Muscle of leg (tissue), 11 donors: Measurements from ENCODE around the gene DCAF11. TPM values are rescaled to one million over a fixed set of nuclear protein-coding genes. Genes with fewer than 3 reads are reported as not detected.

ENCODE experiments used
- DNase-seq: peaks from one replicate; pipeline ENCODE4 v3.0.0; 2013
- H3K27ac ChIP-seq: one replicate; pipeline ENCODE4 v1.5.1; 2013; ENCODE audit warnings: mild to moderate bottlenecking, low read length, control low read depth
- H3K27me3 ChIP-seq: one replicate; pipeline ENCODE4 v1.6.1; 2013; ENCODE audit warnings: low read length; ENCODE audit not compliant: control insufficient read depth, insufficient read depth
- H3K36me3 ChIP-seq: one replicate; pipeline ENCODE4 v1.6.1; 2013; ENCODE audit warnings: low read length; ENCODE audit not compliant: control insufficient read depth, insufficient read depth
- H3K4me1 ChIP-seq: one replicate; pipeline ENCODE4 v1.6.1; 2013; ENCODE audit warnings: low read length; ENCODE audit not compliant: control insufficient read depth, insufficient read depth
- H3K4me3 ChIP-seq: one replicate; pipeline ENCODE4 v1.5.1; 2013; ENCODE audit warnings: low read length, control low read depth
- H3K9me3 ChIP-seq: replicated peaks from 2 replicates; pipeline ENCODE4 v1.6.1; 2013; ENCODE audit warnings: low read depth, low read length; ENCODE audit not compliant: control insufficient read depth
- WGBS: methylation state at CpG from one replicate; pipeline ENCODE4 v1.1.5; 2013; ENCODE audit warnings: missing lambda C conversion rate; ENCODE audit not compliant: insufficient coverage; 5-methylcytosine and 5-hydroxymethylcytosine counted together
- polyA plus RNA-seq, 8 donors: library from polyadenylated mRNA; unstranded; fragments of 120-200 nt; gene quantifications; one replicate each; pipeline versions ENCODE4 v1.2.1 to v1.2.3, GENCODE V29; 2013; ENCODE audit warnings: inconsistent platforms in 1 of 8, low replicate concordance in 1 of 8; ENCODE audit not compliant: insufficient read length in 8 of 8, insufficient read depth in 1 of 8
- total RNA-seq: library from RNA; stranded (reverse); fragments of 120-200 nt; gene quantifications from one replicate; pipeline ENCODE4 v1.2.4, GENCODE V29; 2013

Gene DCAF11
- total and polyA plus RNA-seq, 9 donors, result 40.2 to 47.8 (median 43.6) TPM

DNA sequence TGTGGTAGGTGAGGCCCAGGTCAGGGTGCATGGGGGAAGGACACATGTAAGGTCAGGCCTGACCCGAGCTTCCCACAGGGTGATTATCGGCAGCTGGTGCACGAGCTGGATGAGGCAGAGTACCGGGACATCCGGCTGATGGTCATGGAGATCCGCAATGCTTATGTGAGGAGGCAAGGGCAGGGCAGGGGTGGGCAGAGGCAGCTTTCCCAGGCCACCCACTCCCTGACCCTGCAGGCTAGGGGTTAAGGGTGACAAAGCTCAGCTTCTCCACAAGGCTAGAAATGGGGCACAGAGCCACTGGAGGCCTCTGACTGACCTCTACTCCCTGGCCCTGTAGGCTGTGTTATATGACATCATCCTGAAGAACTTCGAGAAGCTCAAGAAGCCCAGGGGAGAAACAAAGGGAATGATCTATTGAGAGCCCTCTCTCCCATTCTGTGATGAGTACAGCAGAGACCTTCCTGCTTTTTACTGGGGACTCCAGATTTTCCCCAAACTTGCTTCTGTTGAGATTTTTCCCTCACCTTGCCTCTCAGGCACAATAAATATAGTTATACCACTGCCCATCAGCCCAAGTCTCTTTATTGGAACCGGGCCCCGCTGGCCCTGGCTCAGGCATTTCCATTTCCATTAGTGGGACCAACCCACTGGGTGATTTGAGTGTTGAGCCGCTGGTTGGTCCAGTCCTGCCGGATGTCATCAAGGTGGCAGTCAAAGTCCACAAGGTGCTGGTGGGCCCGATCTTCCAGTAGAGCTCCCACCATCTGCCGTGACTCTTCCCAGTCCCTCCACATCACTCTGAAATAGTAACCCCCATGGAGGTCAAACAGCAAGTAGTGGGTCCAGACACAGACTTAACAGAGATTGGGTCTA lies 24.1 kb downstream of the DCAF11 start:
- H3K27me3 ChIP-seq, result no peaks in the 10 kb centered on the region
- no peaks in the 10 kb centered on the region for H3K9me3 ChIP-seq
- H3K4me1 ChIP-seq, result peaks cover 51% of the 10 kb centered on the region
- no peak overlapping the region for H3K4me3 ChIP-seq
- 75% methylated on average over 5 of the region's 13 CpGs for WGBS
- H3K36me3 ChIP-seq, result peaks cover 37% of the 10 kb centered on the region
- peak overlapping the region; percentile 55 for H3K27ac ChIP-seq
- DNase-seq, result no peak

DNA sequence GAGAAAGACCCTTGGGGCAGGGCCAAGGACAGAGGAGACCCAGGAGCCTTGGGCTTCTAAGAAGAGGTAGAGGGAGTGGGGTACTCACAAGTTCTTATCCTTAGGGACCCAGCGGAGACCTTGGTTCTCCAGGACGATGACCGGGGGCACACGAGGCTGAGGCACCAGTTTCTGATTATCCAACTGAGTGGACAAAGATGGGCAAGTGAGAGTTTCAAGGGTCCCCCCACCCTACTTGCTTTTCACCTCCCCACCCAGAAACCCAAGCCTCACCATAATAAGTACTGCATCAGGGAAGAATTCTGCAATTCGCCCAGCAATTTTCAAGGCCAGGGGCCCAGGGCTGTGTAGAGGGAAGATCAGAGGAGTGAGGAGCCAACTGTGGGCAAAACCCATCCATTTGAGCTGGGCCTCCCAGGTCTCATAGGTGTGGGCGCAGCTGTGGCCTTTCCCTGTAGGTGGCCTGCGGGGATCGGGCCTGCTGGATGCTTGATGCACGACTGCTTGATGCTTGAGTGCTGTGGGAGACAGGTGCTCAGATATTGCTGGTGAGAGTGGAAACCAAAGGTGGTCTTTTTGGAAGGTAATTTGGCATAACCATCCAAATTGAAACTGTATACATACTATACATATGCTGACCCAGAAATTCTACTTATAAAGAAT lies 24.8 kb downstream of the DCAF11 start:
- no peaks in the 10 kb centered on the region for H3K9me3 ChIP-seq
- peak overlapping the region; percentile 55 for H3K27ac ChIP-seq
- peaks cover 51% of the 10 kb centered on the region for H3K4me1 ChIP-seq
- DNase-seq, result no peak
- H3K36me3 ChIP-seq, result peaks cover 43% of the 10 kb centered on the region
- H3K4me3 ChIP-seq, result no peak overlapping the region
- no peaks in the 10 kb centered on the region for H3K27me3 ChIP-seq
- 71% methylated on average over 1 of the region's 9 CpGs for WGBS

- Histone ChIP-seq H3K4me3 (peak within 1 kb of the TSS; percentile 94), H3K27ac (peak within 1 kb of the TSS; percentile 99), H3K9me3 (no peaks in the 10 kb centered on the region), H3K36me3 (peaks cover 54% of the 10 kb centered on the region), H3K27me3 (no peaks in the 10 kb centered on the region), H3K4me1 (peaks cover 60% of the 10 kb centered on the region)
- under 1% methylated on average over 65 of the region's 65 CpGs for WGBS
- DNase-seq, result peak; percentile 100
Measured at GRCh38 chr14:24141097-24141880, 26.7 kb downstream of the DCAF11 start, which contains the start of gene EMC9. Gene EMC9 (minus strand): TSS chr14:24141591. CDS start chr14:24141304, 287 bp downstream.

DNA sequence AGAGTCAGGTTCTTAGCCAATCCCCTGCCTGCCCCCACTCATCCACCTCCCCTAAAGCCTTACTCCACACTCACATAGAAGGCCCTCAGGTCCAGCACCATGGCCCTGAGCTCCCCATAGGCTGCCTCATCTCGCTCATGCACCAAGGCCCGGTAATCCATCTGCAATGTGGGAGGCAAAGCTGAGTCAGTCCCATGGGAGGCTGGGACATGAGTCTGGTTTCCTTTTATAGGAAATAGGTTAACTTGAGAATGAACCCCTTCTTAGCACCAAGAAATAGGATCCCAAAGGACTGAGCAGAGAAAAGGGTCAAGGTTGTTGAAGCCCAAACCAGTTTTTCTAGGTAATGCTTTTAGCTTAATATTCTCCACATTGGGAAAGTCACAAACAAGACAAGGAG lies 28.9 kb downstream of the DCAF11 start:
- WGBS, result no CpG with 5 or more reads among the region's 2 CpGs
- Histone ChIP-seq H3K27me3 (no peaks in the 10 kb centered on the region), H3K27ac (no peak overlapping the region), H3K36me3 (peaks cover 39% of the 10 kb centered on the region), H3K9me3 (no peaks in the 10 kb centered on the region), H3K4me1 (peaks cover 49% of the 10 kb centered on the region), H3K4me3 (no peak overlapping the region)
- DNase-seq, result no peak

GRCh38 chr14:24144451-24144850 lies 29.9 kb downstream of the DCAF11 start:
- DNase-seq, result peak; percentile 1
- Histone ChIP-seq H3K4me3 (no peak overlapping the region), H3K36me3 (peaks cover 39% of the 10 kb centered on the region), H3K9me3 (no peaks in the 10 kb centered on the region), H3K4me1 (peaks cover 43% of the 10 kb centered on the region), H3K27me3 (no peaks in the 10 kb centered on the region), H3K27ac (no peak overlapping the region)
- no CpG with 5 or more reads among the region's 1 CpG for WGBS

- Histone ChIP-seq H3K4me1 (peaks cover 38% of the 10 kb centered on the region), H3K4me3 (no peak overlapping the region), H3K27ac (no peak overlapping the region), H3K9me3 (no peaks in the 10 kb centered on the region), H3K27me3 (no peaks in the 10 kb centered on the region), H3K36me3 (peaks cover 44% of the 10 kb centered on the region)
- no CpG with 5 or more reads among the region's 2 CpGs for WGBS
- DNase-seq, result no peak
Measured at GRCh38 chr14:24145219-24145618, 30.6 kb downstream of the DCAF11 start.

DNA sequence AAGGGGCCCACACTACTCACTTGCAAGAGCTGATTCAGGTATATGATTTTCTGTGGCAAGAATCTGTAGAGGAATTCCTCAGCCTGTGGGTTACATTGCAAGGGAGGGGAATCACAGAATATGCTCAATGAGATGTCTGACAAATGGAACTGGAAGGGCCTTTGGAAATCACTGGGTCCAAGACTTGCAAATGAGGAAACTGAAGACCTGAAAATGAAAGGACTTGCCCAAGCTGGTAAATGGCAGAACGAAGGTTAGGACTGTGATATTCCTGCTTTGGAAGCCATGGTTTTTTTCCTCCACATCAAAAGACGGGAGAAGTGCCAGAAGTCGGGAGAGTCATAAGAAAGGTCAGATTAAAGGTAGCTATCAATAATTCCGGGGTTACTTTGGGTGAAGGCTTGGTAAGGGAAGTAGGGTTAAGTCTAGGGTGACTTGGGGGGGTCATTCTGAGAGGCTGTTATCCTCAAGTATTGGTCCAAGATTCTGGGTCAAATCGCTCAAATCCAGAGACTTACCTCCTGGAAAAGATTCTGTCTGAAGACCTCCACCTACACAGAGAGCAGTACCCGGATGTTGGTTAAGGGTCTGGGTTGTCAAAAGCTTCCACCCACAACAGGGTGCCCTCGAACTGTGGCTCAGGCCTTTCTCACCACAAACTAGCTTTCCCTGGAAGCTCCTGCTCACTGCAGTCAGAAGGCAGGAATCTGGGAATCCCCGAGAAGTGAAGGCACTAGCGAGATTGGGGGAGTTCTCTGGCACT lies 31.3 kb downstream of the DCAF11 start:
- no peak for DNase-seq
- H3K9me3 ChIP-seq, result no peaks in the 10 kb centered on the region
- H3K4me3 ChIP-seq, result peak overlapping the region; percentile 63
- WGBS, result 40% methylated on average over 1 of the region's 9 CpGs
- H3K27me3 ChIP-seq, result no peaks in the 10 kb centered on the region
- H3K4me1 ChIP-seq, result peaks cover 32% of the 10 kb centered on the region
- H3K36me3 ChIP-seq, result peaks cover 51% of the 10 kb centered on the region
- peak overlapping the region; percentile 97 for H3K27ac ChIP-seq

- WGBS, result 0% methylated on average over 16 of the region's 25 CpGs
- peak; percentile 98 for DNase-seq
- peak within 1 kb of the TSS; percentile 63 for H3K4me3 ChIP-seq
- peak within 1 kb of the TSS; percentile 97 for H3K27ac ChIP-seq
- H3K4me1 ChIP-seq, result peaks cover 32% of the 10 kb centered on the region
- H3K36me3 ChIP-seq, result peaks cover 57% of the 10 kb centered on the region
- no peaks in the 10 kb centered on the region for H3K9me3 ChIP-seq
- H3K27me3 ChIP-seq, result no peaks in the 10 kb centered on the region
Measured at GRCh38 chr14:24146453-24146977, 31.9 kb downstream of the DCAF11 start, which contains the start of gene PSME2. Gene PSME2 (minus strand): TSS chr14:24146610. CDS start chr14:24146581, 29 bp downstream.
